Suprapubic skin (tissue), 3 donors: Measurements from ENCODE around the gene MLLT10.

ENCODE experiments used
- EP300 ChIP-seq: sonication (generic); formaldehyde crosslinking; IDR thresholded peaks from one replicate; pipeline ENCODE4 v1.6.1; 2017; ENCODE audit warnings: antibody characterized with exemption
- POLR2A ChIP-seq, 2 donors: fragments of 450-650 bp; IDR thresholded peaks; one replicate each; pipeline ENCODE4 v1.6.1; 2017; ENCODE audit warnings: antibody characterized with exemption in 2 of 2, mild to moderate bottlenecking in 2 of 2, moderate library complexity in 2 of 2
- TF ChIP-seq, protein P1 (sequence below), 2 donors: fragments of 200-600 bp in 1 of 2; fragments of 450-650 bp in 1 of 2; sonication (generic) in 1 of 2; IDR thresholded peaks; one replicate each; pipeline ENCODE4 v1.5.1; 2016 to 2019; ENCODE audit warnings: antibody characterized with exemption in 2 of 2, mild to moderate bottlenecking in 1 of 2, moderate library complexity in 1 of 2

DNA sequence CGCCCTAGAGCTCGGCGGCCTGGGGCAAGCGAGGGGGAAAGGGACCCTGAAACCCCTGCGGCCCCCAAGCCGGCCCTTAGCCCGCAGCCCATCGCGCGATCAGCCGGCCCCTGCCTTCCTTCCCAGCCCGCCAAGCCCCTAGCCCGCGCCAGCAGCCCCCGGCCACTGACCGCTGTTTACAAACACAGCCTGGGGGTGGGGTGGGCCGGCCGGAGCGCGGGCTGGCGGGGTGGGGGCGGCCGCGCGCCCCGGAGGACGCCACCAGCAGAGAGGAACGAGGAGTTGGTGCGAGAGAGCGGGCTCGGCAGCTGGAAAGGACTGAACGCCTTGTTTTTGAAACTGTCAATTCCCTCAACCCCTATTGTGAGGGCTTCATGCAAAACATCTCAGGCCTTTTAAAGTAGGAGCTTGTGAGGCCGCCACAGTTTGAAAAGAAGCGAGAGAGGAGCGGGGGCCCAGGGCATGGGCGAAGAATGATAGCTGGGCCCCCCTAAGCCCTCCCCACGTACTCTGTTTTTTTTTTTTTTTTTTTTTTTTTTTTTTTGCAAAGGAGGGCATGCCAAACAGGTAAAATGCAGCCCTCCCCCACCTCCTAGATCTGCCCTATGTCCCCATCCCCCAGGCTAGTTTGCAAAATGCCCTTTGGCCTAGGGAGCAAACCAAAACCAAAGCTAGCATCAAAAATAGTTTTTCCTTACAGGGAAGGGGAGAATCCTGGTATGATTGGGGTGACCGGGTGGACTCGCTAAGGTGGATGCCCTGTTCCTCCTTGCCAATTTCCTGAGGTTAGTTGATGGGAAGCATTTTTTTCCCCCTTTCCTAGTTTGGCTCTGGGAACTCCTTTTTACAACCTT lies 23.6 kb upstream of the MLLT10 start:
- TF ChIP-seq POLR2A (IDR thresholded peaks at IDR 0.05) (no peak), EP300 (no peak)
- TF ChIP-seq, protein P1, sequence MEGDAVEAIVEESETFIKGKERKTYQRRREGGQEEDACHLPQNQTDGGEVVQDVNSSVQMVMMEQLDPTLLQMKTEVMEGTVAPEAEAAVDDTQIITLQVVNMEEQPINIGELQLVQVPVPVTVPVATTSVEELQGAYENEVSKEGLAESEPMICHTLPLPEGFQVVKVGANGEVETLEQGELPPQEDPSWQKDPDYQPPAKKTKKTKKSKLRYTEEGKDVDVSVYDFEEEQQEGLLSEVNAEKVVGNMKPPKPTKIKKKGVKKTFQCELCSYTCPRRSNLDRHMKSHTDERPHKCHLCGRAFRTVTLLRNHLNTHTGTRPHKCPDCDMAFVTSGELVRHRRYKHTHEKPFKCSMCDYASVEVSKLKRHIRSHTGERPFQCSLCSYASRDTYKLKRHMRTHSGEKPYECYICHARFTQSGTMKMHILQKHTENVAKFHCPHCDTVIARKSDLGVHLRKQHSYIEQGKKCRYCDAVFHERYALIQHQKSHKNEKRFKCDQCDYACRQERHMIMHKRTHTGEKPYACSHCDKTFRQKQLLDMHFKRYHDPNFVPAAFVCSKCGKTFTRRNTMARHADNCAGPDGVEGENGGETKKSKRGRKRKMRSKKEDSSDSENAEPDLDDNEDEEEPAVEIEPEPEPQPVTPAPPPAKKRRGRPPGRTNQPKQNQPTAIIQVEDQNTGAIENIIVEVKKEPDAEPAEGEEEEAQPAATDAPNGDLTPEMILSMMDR (IDR thresholded peaks at IDR 0.05) = no peak
